Prostate gland (tissue), 2 donors: Measurements from ENCODE around the gene TNFSF9. TPM values are rescaled to one million over a fixed set of nuclear protein-coding genes. Genes with fewer than 3 reads are reported as not detected.

Experiments used
- DNase-seq: peaks from one replicate; pipeline ENCODE4 v3.0.0-alpha.2; 2019; ENCODE audit warnings: low spot score
- H3K27ac ChIP-seq, 2 donors: fragments of 200-600 bp; sonication (generic); 2 replicates each; pipeline ENCODE4 v1.5.1; 2017 to 2019
- H3K27me3 ChIP-seq: fragments of 200-600 bp; sonication (generic); replicated peaks from 2 replicates; pipeline ENCODE4 v1.5.1; 2019; ENCODE audit not compliant: insufficient read depth
- H3K36me3 ChIP-seq, 2 donors: fragments of 200-600 bp; sonication (generic); 1 replicate in 1 of 2; 2 replicates in 1 of 2; pipeline versions ENCODE4 v1.5.1 to v1.8.1; 2017 to 2019
- H3K4me1 ChIP-seq: fragments of 200-600 bp; sonication (generic); replicated peaks from 2 replicates; pipeline ENCODE4 v1.5.1; 2019
- H3K4me3 ChIP-seq, 2 donors: fragments of 200-600 bp; sonication (generic); 2 replicates each; pipeline ENCODE4 v1.5.1; 2017 to 2019
- H3K9me3 ChIP-seq: fragments of 200-600 bp; sonication (generic); 2 replicates; pipeline ENCODE4 v1.5.1; 2017
- CTCF ChIP-seq, 4 experiments: fragments of 200-600 bp in 2 of 4; fragments of 450-650 bp in 2 of 4; sonication (generic) in 2 of 4; IDR thresholded peaks; 1 replicate in 3 of 4; 2 replicates in 1 of 4; pipeline ENCODE4 v1.5.1; 2016 to 2019; ENCODE audit warnings: antibody characterized with exemption in 4 of 4, mild to moderate bottlenecking in 2 of 4, moderate library complexity in 2 of 4
- POLR2A ChIP-seq: fragments of 450-650 bp; IDR thresholded peaks from one replicate; pipeline ENCODE4 v1.6.1; 2016; ENCODE audit warnings: antibody characterized with exemption, mild to moderate bottlenecking
- POLR2AphosphoS5 ChIP-seq: sonication (generic); formaldehyde crosslinking; IDR thresholded peaks from one replicate; pipeline ENCODE4 v1.6.1; 2017; ENCODE audit warnings: antibody characterized with exemption
- WGBS: methylation state at CpG from one replicate; pipeline ENCODE4 v1.1.5; 2018; 5-methylcytosine and 5-hydroxymethylcytosine counted together
- intact Hi-C: fragments of 100-400 bp; cut with DNase I; formaldehyde crosslinking; loops from one replicate; pipeline ENCODE4 v1.14.2; 2022
- total RNA-seq, 2 donors: library from RNA; depleted of rRNA; stranded (reverse); fragments of >200 nt; gene quantifications; one replicate each; pipeline ENCODE4 v1.1.0, GENCODE V29; 2016

The TNFSF9 gene
- total RNA-seq, 2 donors from 2014 or later, result 4.5 TPM; not detected in 1

GRCh38 chr19:6531163-6531955 is 533 bp downstream of the TNFSF9 start:
- 22% methylated on average over 36 of the region's 57 CpGs for WGBS
- Histone ChIP-seq H3K27ac (no peak overlapping the region), H3K27me3 (no peaks in the 10 kb centered on the region), H3K36me3 (no peaks in the 10 kb centered on the region), H3K4me1 (peaks cover 9% of the 10 kb centered on the region), H3K4me3 (peak overlapping the region; percentile 40 to 44), H3K9me3 (no peaks in the 10 kb centered on the region)
- TF ChIP-seq POLR2AphosphoS5, result no peak
- TF ChIP-seq CTCF (IDR thresholded peaks at IDR 0.05), result no peak
- no peak for TF ChIP-seq POLR2A
- no peak for DNase-seq
- intact Hi-C loops, result loop anchor here (10.0 kb wide), 1 partner anchor 203 kb away; the partner anchor contains the start of genes GPR108 and TRIP10

GRCh38 chr19:6531956-6532243 is 1.1 kb downstream of the TNFSF9 start:
- WGBS, result 55% methylated on average over 5 of the region's 5 CpGs
- intact Hi-C loops, result loop anchor here (10.0 kb wide), 1 partner anchor 203 kb away; the partner anchor contains the start of genes GPR108 and TRIP10
- no peak for DNase-seq
- Histone ChIP-seq H3K4me1 (peaks cover 9% of the 10 kb centered on the region), H3K36me3 (no peaks in the 10 kb centered on the region), H3K27ac (no peak overlapping the region), H3K27me3 (no peaks in the 10 kb centered on the region), H3K4me3 (no peak overlapping the region), H3K9me3 (no peaks in the 10 kb centered on the region)
- TF ChIP-seq POLR2A (no peak), POLR2AphosphoS5 (no peak), CTCF (IDR thresholded peaks at IDR 0.05) (no peak)

GRCh38 chr19:6532244-6532999 is 1.6 kb downstream of the TNFSF9 start:
- Histone ChIP-seq H3K4me1 (peaks cover 9% of the 10 kb centered on the region), H3K27ac (no peak overlapping the region), H3K36me3 (no peaks in the 10 kb centered on the region), H3K27me3 (no peaks in the 10 kb centered on the region), H3K9me3 (no peaks in the 10 kb centered on the region), H3K4me3 (no peak overlapping the region)
- no peak for DNase-seq
- WGBS, result 40% methylated on average over 31 of the region's 31 CpGs
- no peak for TF ChIP-seq POLR2A
- no peak for TF ChIP-seq POLR2AphosphoS5
- TF ChIP-seq CTCF (IDR thresholded peaks at IDR 0.05), result no peak
- intact Hi-C loops, result loop anchor here (10.0 kb wide), 1 partner anchor 202 kb away; the partner anchor contains the start of genes GPR108 and TRIP10

GRCh38 chr19:6533000-6533328 is 2.1 kb downstream of the TNFSF9 start:
- intact Hi-C loops, result loop anchor here (10.0 kb wide), 1 partner anchor 202 kb away; the partner anchor contains the start of genes GPR108 and TRIP10

More at GRCh38 chr19:6533000-6533328, 2.1 kb downstream of the TNFSF9 start:
- DNase-seq, result no peak
- Histone ChIP-seq H3K4me1 (peaks cover 9% of the 10 kb centered on the region), H3K9me3 (no peaks in the 10 kb centered on the region), H3K4me3 (no peak overlapping the region), H3K27me3 (no peaks in the 10 kb centered on the region), H3K27ac (no peak overlapping the region), H3K36me3 (no peaks in the 10 kb centered on the region)
- 40% methylated on average over 3 of the region's 3 CpGs for WGBS
- TF ChIP-seq CTCF (IDR thresholded peaks at IDR 0.05) (no peak), POLR2AphosphoS5 (no peak), POLR2A (no peak)
